Activated CD4-positive, alpha-beta T cell treated with anti-CD3 and anti-CD28 coated beads for 36 hours (primary cell): ENCODE measurements around the gene FOXJ3. TPM values are rescaled to one million over a fixed set of nuclear protein-coding genes. Genes with fewer than 3 reads are reported as not detected.
"Not testable (repeated sequence)": the region's sequence is repeated elsewhere in the genome, so short reads cannot be mapped to it uniquely, and the experiment has no call there.

ENCODE experiments used
- ATAC-seq: fragments of 200-7000 bp; cut with Tn5 transposase; one replicate; pipeline ENCODE4 v1.10.0; 2021; ENCODE audit warnings: mild to moderate bottlenecking, moderate library complexity
- CTCF ChIA-PET: fragments of 350-600 bp; sonication (Branson Sonifier 250); formaldehyde crosslinking; loops from one replicate; lab custom pipeline; 2021; ENCODE audit warnings: antibody characterized with exemption; lab: Charles Lee
- POLR2A ChIA-PET: fragments of 350-600 bp; sonication (Branson Sonifier 250); formaldehyde crosslinking; loops from one replicate; lab custom pipeline; 2021; ENCODE audit warnings: antibody characterized with exemption, inconsistent platforms; lab: Charles Lee
- DNase-seq: peaks from one replicate; pipeline ENCODE4 v3.0.0-alpha.2; 2020
- H3K27ac Mint-ChIP-seq: one replicate; pipeline ENCODE4 v1.8.0; 2021; ENCODE audit warnings: mixed read lengths
- H3K27me3 Mint-ChIP-seq: one replicate; pipeline ENCODE4 v1.8.0; 2021; ENCODE audit warnings: mixed read lengths
- H3K36me3 Mint-ChIP-seq: one replicate; pipeline ENCODE4 v1.8.0; 2021; ENCODE audit warnings: low read depth, mixed read lengths
- H3K4me1 Mint-ChIP-seq: one replicate; pipeline ENCODE4 v1.8.0; 2021; ENCODE audit warnings: mixed read lengths
- H3K4me3 Mint-ChIP-seq: one replicate; pipeline ENCODE4 v1.8.0; 2021; ENCODE audit warnings: mild to moderate bottlenecking, moderate library complexity, mixed read lengths
- H3K9me3 Mint-ChIP-seq: one replicate; pipeline ENCODE4 v1.8.0; 2021; ENCODE audit warnings: low read depth, mixed read lengths
- intact Hi-C, 2 experiments: fragments of 100-400 bp; cut with DNase I in 1 of 2; cut with micrococcal nuclease in 1 of 2; formaldehyde crosslinking; loops; one replicate each; pipeline versions ENCODE4 v1.14.2 to v1.15.1; 2022 to 2024; cut with DNase I, micrococcal nuclease
- total RNA-seq, 2 experiments: library from RNA; stranded (reverse); gene quantifications; one replicate each; pipeline ENCODE4 v1.2.3, GENCODE V29; 2021

Gene FOXJ3
- total RNA-seq, 2 experiments from 2014 or later: 44.1 to 54.0 TPM

- H3K4me3 Mint-ChIP-seq: no peak overlapping the region
- H3K27me3 Mint-ChIP-seq: no peaks in the 10 kb centered on the region
- intact Hi-C loops: no loop called here
- peaks cover 14% of the 10 kb centered on the region for H3K9me3 Mint-ChIP-seq
- ChIA-PET POLR2A (no interaction called here), CTCF (interaction anchor here (1.1 to 1.3 kb wide), 2 partner anchors 37 to 64 kb away, joined by 3 to 4 read pairs; no protein-coding TSS in a partner anchor)
- H3K36me3 Mint-ChIP-seq: peaks cover 51% of the 10 kb centered on the region
- no peak overlapping the region for H3K27ac Mint-ChIP-seq
- ATAC-seq: no peak
- DNase-seq: no peak
- peaks cover 32% of the 10 kb centered on the region for H3K4me1 Mint-ChIP-seq
Measured at GRCh38 chr1:42210421-42211133, 124.5 kb downstream of the FOXJ3 start.

GRCh38 chr1:42209526-42210251, 125.3 kb downstream of the FOXJ3 start:
- Mint-ChIP-seq H3K36me3 (peaks cover 52% of the 10 kb centered on the region), H3K9me3 (peaks cover 11% of the 10 kb centered on the region), H3K4me1 (peaks cover 32% of the 10 kb centered on the region), H3K4me3 (no peak overlapping the region), H3K27me3 (no peaks in the 10 kb centered on the region), H3K27ac (no peak overlapping the region)
- CTCF ChIA-PET: interaction anchor here (1.1 to 1.3 kb wide), 2 partner anchors 37 to 63 kb away, joined by 3 to 4 read pairs; no protein-coding TSS in a partner anchor
- DNase-seq (no peak), ATAC-seq (no peak)
- POLR2A ChIA-PET: no interaction called here
- intact Hi-C loops: no loop called here

GRCh38 chr1:42206930-42207329, 128.1 kb downstream of the FOXJ3 start:
- intact Hi-C loops, DNase-seq, POLR2A ChIA-PET, ATAC-seq, H3K9me3 Mint-ChIP-seq, H3K4me3 Mint-ChIP-seq, H3K27me3 Mint-ChIP-seq: not testable (repeated sequence)
- CTCF ChIA-PET: interaction anchor here (0.6 to 2.4 kb wide), 3 partner anchors 18 to 33 kb away, joined by 3 to 8 read pairs (median 3); no protein-coding TSS in a partner anchor
- Mint-ChIP-seq H3K4me1 (peaks cover 27% of the 10 kb centered on the region), H3K27ac (peak overlapping the region; percentile 69), H3K36me3 (peaks cover 59% of the 10 kb centered on the region)

GRCh38 chr1:42206164-42206563, 128.9 kb downstream of the FOXJ3 start:
- ChIA-PET CTCF (interaction anchor here (2.4 kb wide), 1 partner anchor 33 kb away, joined by 8 read pairs; no protein-coding TSS in a partner anchor), POLR2A (no interaction called here)
- Mint-ChIP-seq H3K36me3 (peaks cover 57% of the 10 kb centered on the region), H3K4me3 (no peak overlapping the region), H3K4me1 (peaks cover 23% of the 10 kb centered on the region), H3K9me3 (peaks cover 5% of the 10 kb centered on the region), H3K27me3 (no peaks in the 10 kb centered on the region), H3K27ac (no peak overlapping the region)
- DNase-seq: no peak
- ATAC-seq: no peak
- intact Hi-C loops: no loop called here

- peaks cover 3% of the 10 kb centered on the region for H3K9me3 Mint-ChIP-seq
- H3K4me1 Mint-ChIP-seq: peaks cover 3% of the 10 kb centered on the region
- intact Hi-C loops: no loop called here
- H3K4me3 Mint-ChIP-seq: no peak overlapping the region
- DNase-seq: no peak
- no peaks in the 10 kb centered on the region for H3K27me3 Mint-ChIP-seq
- CTCF ChIA-PET: interaction anchor here (0.8 to 1.0 kb wide), 2 partner anchors 13 to 29 kb away, joined by 3 read pairs; no protein-coding TSS in a partner anchor
- POLR2A ChIA-PET: no interaction called here
- peaks cover 54% of the 10 kb centered on the region for H3K36me3 Mint-ChIP-seq
- no peak overlapping the region for H3K27ac Mint-ChIP-seq
- ATAC-seq: no peak
Measured at GRCh38 chr1:42201986-42202385, 133.0 kb downstream of the FOXJ3 start.

GRCh38 chr1:42198251-42198650, 136.8 kb downstream of the FOXJ3 start:
- ATAC-seq (no peak), DNase-seq (no peak)
- no peak overlapping the region for H3K4me3 Mint-ChIP-seq
- H3K27me3 Mint-ChIP-seq: no peaks in the 10 kb centered on the region
- peaks cover 2% of the 10 kb centered on the region for H3K9me3 Mint-ChIP-seq
- POLR2A ChIA-PET: no interaction called here
- H3K36me3 Mint-ChIP-seq: peaks cover 36% of the 10 kb centered on the region
- H3K27ac Mint-ChIP-seq: no peak overlapping the region
- CTCF ChIA-PET: no interaction called here
- intact Hi-C loops: no loop called here
- no peaks in the 10 kb centered on the region for H3K4me1 Mint-ChIP-seq

- H3K4me3 Mint-ChIP-seq: no peak overlapping the region
- DNase-seq: no peak
- POLR2A ChIA-PET: no interaction called here
- no peaks in the 10 kb centered on the region for H3K27me3 Mint-ChIP-seq
- peaks cover 29% of the 10 kb centered on the region for H3K36me3 Mint-ChIP-seq
- ATAC-seq: no peak
- H3K27ac Mint-ChIP-seq: no peak overlapping the region
- CTCF ChIA-PET: no interaction called here
- H3K9me3 Mint-ChIP-seq: no peaks in the 10 kb centered on the region
- intact Hi-C loops: no loop called here
- no peaks in the 10 kb centered on the region for H3K4me1 Mint-ChIP-seq
Measured at GRCh38 chr1:42195841-42196240, 139.2 kb downstream of the FOXJ3 start.

GRCh38 chr1:42192106-42192505, 142.9 kb downstream of the FOXJ3 start:
- H3K27ac Mint-ChIP-seq: peak overlapping the region; percentile 1
- no peak overlapping the region for H3K4me3 Mint-ChIP-seq
- H3K36me3 Mint-ChIP-seq: peaks cover 40% of the 10 kb centered on the region
- ATAC-seq (no peak), DNase-seq (no peak)
- H3K27me3 Mint-ChIP-seq: no peaks in the 10 kb centered on the region
- ChIA-PET POLR2A (no interaction called here), CTCF (interaction anchor here (0.6 to 2.1 kb wide), 4 partner anchors 11 to 23 kb away, joined by 3 to 8 read pairs (median 4); no protein-coding TSS in a partner anchor)
- intact Hi-C loops: no loop called here
- H3K4me1 Mint-ChIP-seq: no peaks in the 10 kb centered on the region
- H3K9me3 Mint-ChIP-seq: no peaks in the 10 kb centered on the region

GRCh38 chr1:42191319-42191718, 143.7 kb downstream of the FOXJ3 start:
- no peak overlapping the region for H3K27ac Mint-ChIP-seq
- no peaks in the 10 kb centered on the region for H3K27me3 Mint-ChIP-seq
- DNase-seq (no peak), ATAC-seq (no peak)
- H3K36me3 Mint-ChIP-seq: peaks cover 38% of the 10 kb centered on the region
- no peak overlapping the region for H3K4me3 Mint-ChIP-seq
- intact Hi-C loops: no loop called here
- H3K4me1 Mint-ChIP-seq: peaks cover 2% of the 10 kb centered on the region
- ChIA-PET CTCF (interaction anchor here (0.6 to 2.1 kb wide), 2 partner anchors 18 to 899 kb away, joined by 3 to 8 read pairs; no protein-coding TSS in a partner anchor), POLR2A (no interaction called here)
- no peaks in the 10 kb centered on the region for H3K9me3 Mint-ChIP-seq

GRCh38 chr1:42189931-42190853, 144.8 kb downstream of the FOXJ3 start:
- Mint-ChIP-seq H3K27ac (no peak overlapping the region), H3K27me3 (no peaks in the 10 kb centered on the region), H3K9me3 (no peaks in the 10 kb centered on the region), H3K36me3 (peaks cover 44% of the 10 kb centered on the region), H3K4me3 (no peak overlapping the region), H3K4me1 (peaks cover 7% of the 10 kb centered on the region)
- no peak for DNase-seq
- POLR2A ChIA-PET: no interaction called here
- CTCF ChIA-PET: interaction anchor here (1.5 kb wide), 1 partner anchor 17 kb away, joined by 8 read pairs; no protein-coding TSS in a partner anchor
- intact Hi-C loops: no loop called here
- no peak for ATAC-seq

- Mint-ChIP-seq H3K27me3 (no peaks in the 10 kb centered on the region), H3K27ac (peak overlapping the region; percentile 60), H3K4me1 (peaks cover 7% of the 10 kb centered on the region), H3K9me3 (no peaks in the 10 kb centered on the region), H3K36me3 (peaks cover 37% of the 10 kb centered on the region), H3K4me3 (no peak overlapping the region)
- ChIA-PET POLR2A (no interaction called here), CTCF (interaction anchor here (0.6 to 1.2 kb wide), 3 partner anchors 10 to 148 kb away, joined by 3 to 4 read pairs (median 3); no protein-coding TSS in a partner anchor)
- ATAC-seq: peak; percentile 79
- intact Hi-C loops: no loop called here
- no peak for DNase-seq
Measured at GRCh38 chr1:42186152-42186551, 148.9 kb downstream of the FOXJ3 start.
